GM21381 (cell line): Measurements from ENCODE around the gene DYNLT5.

ENCODE experiments used
- ATAC-seq: cut with Tn5 transposase; IDR thresholded peaks from one replicate; pipeline ENCODE4 v1.9.1; 2021; ENCODE audit warnings: mild to moderate bottlenecking, moderate library complexity; ENCODE audit not compliant: unreplicated experiment

Gene DYNLT5

DNA sequence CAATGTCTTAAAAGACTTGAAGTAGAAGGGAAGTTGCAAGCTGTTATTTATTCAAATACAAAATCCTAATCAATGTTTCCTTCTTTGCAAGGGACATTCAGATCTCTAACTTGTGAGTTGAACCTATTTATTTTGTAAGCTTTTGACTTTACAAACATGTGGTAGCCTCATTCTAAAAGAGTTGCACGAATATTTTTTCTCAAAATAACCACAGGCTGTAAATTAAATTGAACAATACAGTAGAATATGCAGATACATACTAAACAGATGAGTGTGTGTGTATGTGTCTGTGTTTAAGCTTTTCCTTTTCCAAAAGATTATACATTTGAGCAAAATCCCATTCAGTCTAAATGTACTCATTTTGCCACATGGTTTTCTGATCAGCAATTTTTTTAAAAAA is 4.8 kb upstream of the DYNLT5 start:
- no peak for ATAC-seq

DNA sequence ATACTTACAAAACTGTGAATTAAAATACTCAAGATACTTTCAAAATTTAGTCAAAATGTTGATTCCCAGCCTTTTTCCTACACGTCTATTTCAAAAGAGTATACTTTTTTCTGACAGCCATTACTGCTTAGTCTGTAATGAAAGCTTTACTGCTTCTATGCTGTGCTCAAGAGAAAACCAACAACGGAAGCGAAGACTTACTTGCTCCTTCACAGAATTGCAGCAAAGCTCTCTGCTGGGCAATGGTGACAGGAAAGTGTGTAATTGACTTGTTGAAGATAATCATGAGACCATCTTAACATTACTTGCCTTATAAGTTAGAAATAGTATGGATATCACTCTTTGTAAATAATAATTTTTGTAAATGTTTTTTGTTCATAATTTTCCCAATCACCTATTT is 1.7 kb upstream of the DYNLT5 start:
- ATAC-seq: no peak

GRCh38 chr1:66751160-66751559 is 1.1 kb upstream of the DYNLT5 start:
- no peak for ATAC-seq

DNA sequence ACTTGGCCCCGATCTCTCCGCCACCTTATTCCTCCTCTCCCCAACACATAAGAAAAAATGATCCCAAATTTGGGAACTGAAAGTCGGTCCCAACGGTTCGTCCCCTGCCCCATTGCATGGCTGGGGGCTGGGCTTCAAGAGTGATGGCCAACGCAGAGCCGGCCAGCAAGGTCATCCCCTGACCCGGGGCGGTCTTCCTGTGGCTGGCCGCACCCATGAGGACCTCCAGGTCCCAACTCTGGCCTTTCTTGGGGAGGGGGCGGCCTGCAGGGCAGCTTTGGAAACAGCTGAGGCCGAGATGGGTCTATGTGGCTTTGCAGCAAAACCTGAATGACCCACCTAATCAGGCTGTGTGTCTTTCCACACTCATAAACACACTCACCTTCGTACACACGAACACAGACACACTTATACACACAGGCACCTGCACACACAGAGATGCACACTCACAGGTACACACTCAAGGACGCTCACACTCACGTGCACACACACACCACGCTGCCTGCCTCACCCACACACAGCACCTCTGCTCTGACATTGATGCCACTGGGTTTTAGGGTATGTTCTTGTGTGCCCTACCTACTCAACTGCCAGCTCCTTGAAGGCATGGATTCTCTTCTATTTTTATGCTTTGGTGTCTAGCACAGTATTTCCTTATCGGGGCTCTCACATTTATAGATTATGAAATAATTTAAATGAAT is 562 bp downstream of the DYNLT5 start:
- no peak for ATAC-seq

DNA sequence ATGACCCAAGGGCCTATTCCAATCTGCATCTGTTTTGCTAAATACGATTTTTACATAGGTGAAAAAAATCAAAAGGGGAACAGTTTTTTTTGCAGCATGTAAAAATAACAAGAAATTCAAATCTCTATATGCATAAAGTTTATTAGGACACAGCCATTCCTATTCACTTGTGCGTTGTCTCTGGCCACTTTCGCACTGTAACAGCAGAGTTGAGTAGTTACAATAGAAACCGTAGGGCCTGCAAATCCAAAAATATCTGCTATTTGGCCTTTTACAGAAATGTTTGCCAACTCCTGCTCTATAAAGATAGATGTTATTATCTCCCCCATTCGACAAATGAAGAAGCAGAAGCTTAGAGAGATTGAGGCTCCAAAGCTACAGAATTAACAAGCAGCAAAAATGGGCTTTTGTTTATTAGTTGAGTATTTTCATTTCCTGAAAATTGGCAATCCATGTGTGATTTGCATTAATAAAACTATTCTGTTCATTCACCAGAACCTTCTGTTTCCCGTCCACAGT is 5.5 kb downstream of the DYNLT5 start:
- ATAC-seq: no peak

DNA sequence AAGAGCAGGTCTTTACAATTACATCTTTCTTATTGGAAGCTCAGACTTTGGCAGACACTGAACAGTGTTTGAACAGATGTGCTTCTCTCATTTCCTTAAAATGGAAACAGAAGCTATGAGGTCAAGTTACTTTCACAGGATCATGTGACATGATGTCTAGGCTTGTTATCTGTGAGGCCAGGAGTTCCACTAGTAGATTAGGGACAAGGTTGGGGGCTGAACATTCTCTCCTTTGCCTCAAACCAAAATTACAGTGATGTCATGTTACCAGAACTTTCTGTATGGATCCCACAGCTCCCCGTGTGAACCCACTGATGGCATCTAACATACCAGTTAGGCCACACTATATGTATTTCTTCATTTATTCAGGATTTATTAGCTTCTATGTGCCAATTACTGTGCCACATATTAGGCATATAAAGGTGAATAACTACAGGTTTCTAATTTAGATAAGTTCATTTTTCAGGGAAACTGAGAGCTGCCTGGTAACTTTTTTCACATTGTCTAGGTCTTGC is 6.0 kb downstream of the DYNLT5 start:
- peak; percentile 100 for ATAC-seq

- no peak for ATAC-seq
Measured at GRCh38 chr1:66760506-66760905, 8.2 kb downstream of the DYNLT5 start.

- ATAC-seq: no peak
Measured at GRCh38 chr1:66761221-66761620, 9.0 kb downstream of the DYNLT5 start.

GRCh38 chr1:66764994-66765578 is 12.8 kb downstream of the DYNLT5 start:
- ATAC-seq: no peak

GRCh38 chr1:66767626-66768025 is 15.4 kb downstream of the DYNLT5 start:
- no peak for ATAC-seq

DNA sequence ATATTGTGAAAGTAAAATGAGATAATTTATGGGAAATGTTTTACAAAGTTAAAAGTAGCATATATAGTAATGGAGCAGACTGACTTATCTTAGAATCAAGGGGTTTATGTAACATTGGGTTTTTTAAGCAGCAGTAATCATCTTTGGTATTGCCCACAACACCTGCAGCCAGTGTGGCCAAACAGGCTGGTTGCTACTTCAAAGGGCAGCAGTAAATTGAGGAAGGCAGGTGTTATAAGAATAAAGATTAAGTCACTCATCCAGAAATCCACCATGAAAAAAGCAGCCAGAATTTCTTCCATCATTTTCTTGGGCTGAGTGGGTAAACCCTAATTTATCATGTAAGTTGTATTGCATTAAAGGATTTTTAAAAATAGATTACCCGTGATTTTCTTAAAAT is 16.7 kb downstream of the DYNLT5 start:
- ATAC-seq: no peak

- ATAC-seq: no peak
Measured at GRCh38 chr1:66769512-66770229, 17.4 kb downstream of the DYNLT5 start.

GRCh38 chr1:66770240-66770639 is 18.0 kb downstream of the DYNLT5 start:
- ATAC-seq: no peak

DNA sequence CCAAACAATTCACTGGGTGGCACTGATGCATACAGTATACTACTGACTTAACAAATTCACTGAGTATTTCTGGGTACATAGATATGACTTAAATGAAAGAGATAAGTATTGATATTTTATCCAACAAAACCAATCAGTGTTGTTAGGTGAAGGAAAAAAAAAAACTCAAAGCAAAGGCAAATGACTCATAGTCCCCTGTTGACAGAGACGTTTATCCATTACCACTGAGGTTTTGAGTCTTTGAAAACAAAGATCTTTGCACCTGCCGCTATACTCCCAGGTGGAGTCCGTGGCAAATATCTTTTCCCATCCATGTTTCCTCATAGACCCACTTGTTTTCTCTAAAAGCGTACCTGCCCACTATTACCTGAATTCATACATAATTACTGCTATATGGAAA is 18.4 kb downstream of the DYNLT5 start:
- ATAC-seq: no peak

GRCh38 chr1:66773227-66773626 is 21.0 kb downstream of the DYNLT5 start:
- ATAC-seq: no peak

DNA sequence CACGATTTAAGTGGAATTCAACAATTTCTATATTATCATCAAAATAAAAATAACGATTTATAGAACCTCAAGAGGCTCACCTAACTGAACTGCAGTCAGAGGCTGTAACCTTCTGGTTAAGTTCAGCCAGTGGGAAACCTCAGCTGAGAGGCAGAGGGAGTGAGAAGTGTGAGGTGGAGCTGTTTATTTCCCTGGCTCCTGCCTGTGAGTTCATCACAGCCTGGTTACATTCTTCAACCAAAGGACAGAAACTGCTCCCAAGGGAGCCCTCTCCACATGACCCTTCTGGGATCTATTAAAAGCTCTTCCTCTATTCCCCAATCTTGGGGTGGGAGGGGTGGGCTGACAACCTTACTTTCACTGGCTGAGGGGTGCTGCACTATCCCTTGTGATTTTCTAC is 22.2 kb downstream of the DYNLT5 start:
- no peak for ATAC-seq

- ATAC-seq: no peak
Measured at GRCh38 chr1:66775646-66776045, 23.4 kb downstream of the DYNLT5 start.

DNA sequence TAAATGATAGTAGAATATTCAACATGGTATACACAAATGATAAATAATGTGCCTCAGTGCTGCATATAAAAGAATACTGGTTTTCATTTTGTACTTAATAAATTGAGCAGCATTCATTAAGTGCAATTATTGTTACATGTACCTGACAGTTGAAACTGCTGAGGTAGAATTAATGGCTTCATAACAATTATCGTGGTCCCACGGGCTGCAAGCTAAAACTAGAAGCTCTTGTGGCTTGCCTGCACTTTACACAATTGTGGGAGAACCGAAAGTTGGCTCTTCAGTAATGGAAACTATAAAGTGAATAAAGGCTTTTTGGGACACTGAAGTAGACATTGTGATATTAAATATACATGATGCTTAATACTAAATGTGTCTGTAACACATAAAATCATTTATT is 25.6 kb downstream of the DYNLT5 start:
- no peak for ATAC-seq

DNA sequence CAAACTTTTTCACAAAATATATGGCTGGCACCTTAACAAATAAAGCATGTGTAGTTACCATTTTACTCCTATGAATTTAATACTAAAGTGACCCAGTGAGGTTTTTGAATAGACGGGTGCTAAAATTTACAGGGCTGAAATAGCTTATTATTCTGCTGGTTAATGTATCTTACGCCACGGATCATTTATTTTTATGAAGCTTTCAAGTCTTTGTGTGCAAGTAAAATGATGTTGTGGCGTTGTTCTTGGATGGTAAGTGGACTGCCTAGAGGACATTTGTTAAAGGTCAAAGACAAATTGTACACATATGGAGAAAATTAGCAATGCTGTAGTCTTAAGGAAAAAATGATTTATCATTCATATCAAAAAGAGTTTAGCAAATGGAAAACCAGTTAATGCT is 26.0 kb downstream of the DYNLT5 start:
- no peak for ATAC-seq

GRCh38 chr1:66778969-66779368 is 26.7 kb downstream of the DYNLT5 start:
- no peak for ATAC-seq

GRCh38 chr1:66779475-66780078 is 27.3 kb downstream of the DYNLT5 start:
- ATAC-seq: no peak
